NCI-H748 (cell line): ENCODE measurements around the gene STPG1.

Experiments
- DNase-seq: peaks from one replicate; lab custom pipeline; 2025; ENCODE audit not compliant: unreplicated experiment; lab: John Stamatoyannopoulos, UW

Gene STPG1

DNA sequence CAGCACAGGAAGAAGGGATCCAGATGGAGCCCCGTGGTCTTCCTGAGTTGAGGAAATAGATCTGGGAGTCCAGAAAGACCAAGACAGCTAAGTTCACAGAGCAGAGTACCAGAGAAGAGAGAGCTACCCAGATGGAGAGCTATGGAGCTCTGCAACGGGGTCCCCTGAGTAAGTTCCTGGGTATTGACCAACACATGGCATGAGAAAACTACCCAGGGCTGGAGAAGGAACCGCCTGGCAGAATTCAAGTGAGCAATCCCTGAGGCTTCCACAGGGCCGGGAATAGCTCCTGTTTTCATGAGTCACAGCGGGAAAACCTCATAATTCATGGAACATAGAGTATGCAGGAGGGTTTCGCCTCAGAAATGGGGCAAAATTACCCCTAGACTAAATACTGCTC lies 19.7 kb downstream of the STPG1 start:
- no peak for DNase-seq

DNA sequence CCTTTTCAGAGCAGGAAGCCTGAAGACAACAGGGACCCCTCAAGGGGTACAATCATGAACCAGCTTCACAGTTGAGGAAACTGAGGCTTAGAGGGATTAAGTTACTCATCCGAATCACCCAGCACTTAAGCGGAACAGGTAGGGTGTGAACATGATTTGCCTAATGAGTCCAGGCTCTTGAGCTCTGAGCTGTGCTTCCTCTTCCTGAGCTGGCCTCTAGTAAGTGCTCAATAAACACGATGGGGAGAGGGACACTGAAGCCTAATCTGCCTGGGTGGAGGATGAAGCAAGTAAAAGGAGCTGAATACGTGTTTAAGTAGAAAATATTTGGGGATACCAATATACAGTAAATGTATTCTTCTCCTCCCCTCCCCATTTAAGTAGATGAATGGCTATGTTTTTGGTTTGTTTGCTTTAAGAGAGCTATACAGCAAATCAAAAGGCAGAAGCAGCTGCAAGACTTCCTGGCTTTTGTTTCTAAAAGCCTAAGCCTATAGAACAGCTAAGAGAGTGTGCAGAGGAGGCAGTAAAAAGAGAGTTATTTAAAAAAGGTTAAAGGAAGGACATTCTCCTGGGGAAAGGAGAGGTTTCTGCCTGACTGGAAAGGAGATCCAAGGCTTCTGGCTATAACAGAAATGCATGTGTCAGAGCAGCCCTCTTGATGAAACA lies 20.5 kb downstream of the STPG1 start:
- peak; percentile 76 for DNase-seq

DNA sequence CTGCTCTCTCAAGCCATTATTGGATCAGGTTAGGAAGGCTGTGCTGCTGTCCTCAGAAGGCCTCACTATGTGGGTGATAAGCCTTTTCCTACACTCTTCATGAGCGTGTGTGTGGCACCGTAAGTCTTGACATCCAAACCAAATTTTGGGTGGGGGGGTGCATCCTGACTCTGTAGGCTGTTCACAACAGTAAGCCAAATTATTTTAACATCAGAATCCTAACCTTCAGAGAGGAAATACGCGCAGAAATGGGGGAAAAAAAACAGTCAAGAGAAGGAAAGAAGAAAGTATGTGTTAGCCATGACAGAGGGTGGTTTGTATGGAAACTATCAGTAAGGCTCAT lies 21.0 kb downstream of the STPG1 start:
- no peak for DNase-seq

DNA sequence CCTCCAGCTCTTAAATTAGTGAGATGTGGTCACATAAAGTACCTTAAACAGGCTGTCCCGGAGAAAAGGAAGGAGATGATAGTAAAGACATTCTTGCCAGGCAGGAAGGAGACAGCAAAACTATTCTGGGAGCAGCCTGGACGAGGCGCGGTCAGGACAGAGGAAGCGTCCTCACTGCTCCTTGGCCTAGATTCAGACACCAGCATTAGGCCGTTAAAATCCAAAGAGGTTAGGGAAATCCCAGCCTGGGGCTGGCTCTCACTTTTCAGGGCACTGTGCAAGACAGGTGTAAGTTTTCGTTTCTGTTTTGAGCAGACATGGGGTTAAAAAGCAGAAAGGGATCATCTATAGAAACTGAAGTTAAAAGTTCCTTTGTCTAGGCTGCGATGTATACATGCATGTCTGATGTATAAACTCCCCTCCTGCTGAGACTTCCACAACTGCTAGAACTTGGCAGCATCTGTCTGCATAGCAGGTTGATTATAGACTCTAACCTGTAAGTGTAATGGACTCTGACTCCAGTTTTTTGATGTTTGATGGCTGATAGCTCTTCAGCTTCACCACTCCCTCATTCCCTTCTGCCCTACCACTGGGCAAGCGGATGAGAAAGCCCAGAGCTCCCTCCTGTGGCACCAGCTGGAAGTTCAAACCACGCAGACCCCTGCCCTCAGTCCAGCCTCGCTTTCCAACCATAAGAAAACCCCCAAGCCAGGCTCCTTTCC lies 21.5 kb downstream of the STPG1 start:
- DNase-seq, result peak; percentile 63

DNA sequence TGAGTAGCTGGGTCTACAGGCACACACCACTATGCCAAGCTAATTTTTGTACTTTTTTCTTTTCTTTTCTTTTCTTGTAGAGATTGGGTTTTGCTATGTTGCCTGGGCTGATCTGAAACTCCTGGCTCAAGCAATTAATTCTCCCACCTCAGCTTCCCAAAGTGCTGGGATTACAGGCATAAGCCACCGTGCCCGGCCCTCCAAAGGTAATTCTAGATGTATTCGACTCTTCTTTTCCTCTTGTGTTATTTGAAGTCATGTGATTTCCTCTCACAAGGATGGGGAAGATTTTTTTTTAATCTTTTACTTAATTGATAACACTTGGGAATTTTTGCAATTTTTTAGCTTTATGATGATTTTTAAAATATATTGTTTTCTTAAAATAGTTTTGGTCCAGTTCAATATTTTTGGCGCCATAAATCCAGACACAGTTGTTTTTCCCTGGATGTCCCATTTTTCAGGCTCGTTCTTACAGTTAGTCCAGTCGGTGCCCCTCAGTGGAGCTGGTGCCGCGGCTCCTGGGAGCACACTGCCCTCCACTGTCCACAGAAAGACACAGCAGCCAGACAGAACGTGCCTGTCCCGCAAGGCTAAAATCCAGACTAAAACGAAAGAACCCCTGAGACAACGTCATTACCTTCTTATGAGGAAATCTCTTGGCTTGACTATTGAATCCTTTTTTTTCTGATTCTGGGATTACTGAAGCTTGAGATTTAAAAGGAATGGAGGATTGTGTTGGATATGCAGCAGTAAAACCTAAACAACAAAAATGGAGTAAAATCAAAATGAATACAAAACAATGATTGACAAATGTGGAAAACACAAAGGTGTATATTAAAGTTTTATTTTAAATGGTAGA lies 22.4 kb downstream of the STPG1 start:
- DNase-seq, result peak; percentile 62

DNA sequence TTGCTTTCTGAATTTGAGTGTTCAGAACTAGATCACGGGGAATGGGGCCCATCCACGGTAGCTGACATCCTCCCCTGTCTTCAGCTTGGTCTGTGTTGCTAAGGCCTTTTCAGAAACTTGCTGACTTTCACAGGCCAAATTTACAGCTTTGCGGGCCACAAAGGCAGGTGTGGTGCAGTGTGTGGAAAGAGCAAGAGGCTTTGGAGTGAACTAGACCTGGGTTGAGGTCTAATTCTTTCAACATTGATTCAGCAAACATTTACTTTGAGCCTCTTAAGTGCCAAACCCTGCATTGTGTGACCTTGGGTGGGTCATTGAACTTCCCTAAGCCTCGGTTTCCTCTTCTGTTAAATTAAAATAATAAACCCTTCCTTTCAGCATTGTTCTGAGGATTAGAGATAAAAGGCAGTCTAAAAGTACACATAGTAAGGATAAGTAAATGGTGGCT lies 24.3 kb downstream of the STPG1 start:
- peak; percentile 72 for DNase-seq

DNA sequence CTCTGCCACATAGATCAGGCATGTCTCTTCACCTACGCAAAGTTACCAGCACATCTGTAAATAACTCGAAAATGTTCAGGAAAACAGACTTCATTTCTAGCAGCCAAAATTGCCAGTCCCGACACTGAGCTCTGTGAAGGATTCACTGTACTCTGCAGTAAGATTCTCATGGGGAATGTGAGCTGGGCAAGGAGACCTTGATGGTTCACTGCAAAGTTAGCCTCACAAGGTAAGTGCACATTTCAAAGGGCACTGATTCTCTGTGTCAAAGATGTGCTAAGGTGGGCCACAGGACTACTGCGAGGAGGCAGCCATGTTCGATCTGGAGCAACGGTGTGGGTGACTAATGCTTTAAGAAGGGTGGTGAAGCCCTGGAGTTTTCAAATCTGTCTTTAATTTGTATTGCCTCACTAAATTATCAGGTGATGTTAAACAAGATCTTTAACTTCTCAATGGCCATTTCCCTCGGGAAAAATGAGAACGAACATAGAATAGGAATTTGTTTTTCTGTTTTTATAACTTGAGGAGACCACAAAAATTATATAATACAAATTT lies 25.2 kb downstream of the STPG1 start:
- no peak for DNase-seq

DNA sequence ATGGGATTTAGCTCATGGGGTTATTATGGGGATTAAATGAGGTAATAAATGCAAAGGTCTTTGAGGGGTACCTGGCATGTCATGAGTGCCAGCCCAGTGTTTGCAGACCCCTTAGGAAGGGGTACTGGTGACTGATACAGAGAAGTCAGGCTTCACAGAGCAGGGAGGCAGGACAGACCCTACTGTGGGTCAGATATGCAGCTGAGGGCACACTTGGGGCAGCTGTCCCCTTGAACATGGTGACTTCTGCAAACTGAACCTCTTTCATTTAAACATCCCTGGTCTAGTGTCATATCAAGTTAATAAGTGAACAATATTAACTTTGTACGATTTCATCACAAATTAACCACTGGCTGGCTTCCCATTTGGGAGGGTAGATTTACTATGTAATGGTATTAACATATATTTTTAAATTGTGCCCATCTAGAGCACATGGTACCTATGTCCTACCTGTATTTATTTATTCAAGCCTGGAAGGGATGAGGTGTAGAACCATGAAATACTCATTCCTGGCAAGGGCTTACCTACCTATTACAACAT lies 25.9 kb downstream of the STPG1 start:
- DNase-seq, result no peak

DNA sequence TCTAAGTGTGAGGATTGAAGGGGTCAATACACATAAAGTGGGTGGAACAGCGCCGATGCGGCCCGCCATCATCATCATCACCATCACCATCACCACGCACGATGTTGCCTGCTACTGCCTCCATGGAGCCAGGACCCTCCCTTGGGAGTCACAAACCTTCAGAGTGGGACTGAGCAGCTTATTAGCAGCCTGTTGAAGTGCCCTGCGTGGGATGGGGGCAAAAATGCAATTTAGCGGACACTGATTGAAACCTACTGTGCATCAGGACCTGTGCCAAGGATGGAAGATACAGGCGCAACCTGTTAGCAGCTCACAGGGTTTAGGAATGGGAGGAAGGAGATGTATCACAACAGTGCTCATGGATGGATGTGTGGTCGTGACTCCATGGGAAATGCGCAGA lies 26.7 kb downstream of the STPG1 start:
- DNase-seq, result no peak

DNA sequence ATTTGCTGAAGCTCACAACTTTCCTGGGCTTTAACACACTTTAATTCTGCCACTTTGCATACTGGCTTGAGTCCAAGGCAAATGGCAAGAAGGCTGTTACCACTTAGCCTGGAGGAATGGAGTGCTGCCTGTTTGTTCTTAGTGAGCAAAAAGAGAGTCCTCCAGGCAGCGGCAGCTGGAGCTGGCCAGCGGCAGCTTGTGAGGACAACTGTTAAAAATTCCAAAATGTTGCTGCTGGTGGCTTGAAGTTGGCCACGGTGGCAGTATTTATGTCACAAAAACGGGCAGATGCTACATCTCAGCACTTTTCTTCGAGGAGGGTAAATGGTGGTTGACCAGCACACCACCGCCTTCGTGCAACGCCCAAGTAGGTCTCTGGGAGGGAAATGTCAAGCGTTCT lies 27.3 kb downstream of the STPG1 start:
- DNase-seq, result no peak

DNA sequence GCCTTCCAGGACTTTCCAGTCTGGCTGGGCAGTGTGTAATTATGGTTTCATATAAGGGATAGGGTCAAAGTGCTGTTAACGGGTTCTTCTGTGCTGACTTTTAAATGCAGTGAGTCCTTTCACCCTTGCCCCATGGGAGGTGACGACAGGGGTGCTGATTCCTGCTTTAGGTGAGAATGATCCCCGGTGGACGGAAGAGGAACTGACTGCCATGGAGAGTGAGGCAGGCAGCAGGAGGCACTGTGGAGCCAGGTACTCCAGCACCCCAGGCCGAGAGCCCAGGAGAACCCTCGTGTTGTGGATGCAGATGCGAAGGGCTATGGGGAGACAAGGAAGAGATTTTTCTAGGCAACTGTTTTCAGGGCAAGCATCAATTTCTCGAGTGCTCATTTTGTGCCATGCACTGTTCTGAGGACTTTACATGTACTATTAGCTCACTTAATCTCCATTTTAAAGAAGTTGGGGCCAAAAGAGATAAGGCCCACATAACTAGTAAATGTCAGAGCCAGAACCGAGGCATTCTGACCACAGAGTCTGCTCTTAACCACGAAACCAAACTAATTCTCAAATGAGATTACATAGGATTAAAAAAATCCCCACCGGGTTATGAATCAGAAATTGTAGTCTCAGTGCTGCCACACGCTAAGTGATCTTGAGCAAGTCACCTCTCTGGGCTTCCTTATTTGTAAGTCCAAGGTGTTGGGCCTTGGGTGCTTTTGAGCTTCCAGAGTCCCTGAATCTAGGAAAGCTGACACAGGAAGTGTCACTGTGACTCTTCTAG lies 28.2 kb downstream of the STPG1 start:
- DNase-seq, result no peak

DNA sequence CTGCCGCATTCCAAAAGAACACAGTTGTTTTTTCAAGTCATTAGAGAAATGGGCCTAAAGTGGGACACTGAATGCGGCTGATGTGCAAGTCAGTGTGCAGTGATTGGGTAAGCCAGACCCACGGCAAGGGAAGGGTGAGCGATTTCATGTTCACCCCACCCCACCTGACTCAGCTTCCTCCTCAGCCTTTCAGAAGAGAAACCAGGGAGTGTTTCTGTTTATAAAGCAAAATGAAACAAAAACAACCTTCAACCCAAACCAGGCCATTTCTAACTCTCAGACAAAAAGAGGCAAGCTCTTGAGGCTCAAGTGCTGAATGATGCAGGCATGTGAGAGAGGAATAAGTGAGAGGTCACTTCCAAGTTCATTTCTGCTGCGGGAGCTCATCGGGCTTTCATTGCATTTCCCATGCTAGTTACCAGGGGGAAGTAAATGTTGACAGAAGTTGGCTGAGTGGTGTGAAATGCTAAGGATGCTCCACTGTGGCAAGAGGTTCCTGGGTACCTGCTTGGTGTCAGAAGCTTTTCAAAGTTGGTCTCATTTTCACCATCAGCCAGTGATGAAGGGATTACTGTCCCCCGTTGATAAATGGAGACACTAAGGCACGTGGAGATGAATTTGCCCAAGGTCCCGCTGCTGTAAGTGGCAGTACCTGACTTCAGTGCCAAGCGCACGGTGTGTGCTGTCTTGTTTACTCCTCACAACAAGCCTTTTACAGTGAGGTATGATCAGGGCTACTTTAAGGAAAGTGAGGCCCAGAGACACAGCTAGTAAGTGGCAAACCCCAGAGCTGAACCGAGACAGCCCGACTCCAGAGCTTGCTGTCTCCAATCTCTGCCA lies 29.1 kb downstream of the STPG1 start:
- DNase-seq, result no peak

DNA sequence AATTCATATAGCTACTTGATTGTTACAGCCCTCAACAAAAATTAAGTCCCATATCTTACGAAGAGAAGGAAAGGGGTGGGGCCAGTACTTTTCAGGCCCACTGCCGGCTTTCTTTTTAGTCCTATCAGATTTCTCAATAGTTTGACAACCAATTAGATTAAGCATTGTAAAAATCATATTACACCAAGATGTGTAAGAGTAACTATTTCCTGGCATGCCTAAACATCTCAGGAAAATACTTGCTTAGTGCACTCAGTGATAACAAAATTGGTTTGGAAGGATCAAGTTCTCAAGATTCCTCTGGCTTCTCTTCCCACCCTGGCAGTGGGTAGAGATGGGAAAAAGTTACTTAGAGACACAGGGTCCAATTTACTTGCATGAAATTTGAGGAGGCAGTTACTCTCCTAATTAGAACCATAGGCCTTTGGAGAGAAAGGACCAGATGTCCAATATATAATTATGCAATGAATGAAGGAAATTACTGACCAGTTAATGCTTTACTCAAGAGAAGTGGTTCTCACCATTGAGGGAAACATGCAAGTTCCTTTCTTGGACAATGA lies 30.1 kb downstream of the STPG1 start:
- peak; percentile 55 for DNase-seq

DNA sequence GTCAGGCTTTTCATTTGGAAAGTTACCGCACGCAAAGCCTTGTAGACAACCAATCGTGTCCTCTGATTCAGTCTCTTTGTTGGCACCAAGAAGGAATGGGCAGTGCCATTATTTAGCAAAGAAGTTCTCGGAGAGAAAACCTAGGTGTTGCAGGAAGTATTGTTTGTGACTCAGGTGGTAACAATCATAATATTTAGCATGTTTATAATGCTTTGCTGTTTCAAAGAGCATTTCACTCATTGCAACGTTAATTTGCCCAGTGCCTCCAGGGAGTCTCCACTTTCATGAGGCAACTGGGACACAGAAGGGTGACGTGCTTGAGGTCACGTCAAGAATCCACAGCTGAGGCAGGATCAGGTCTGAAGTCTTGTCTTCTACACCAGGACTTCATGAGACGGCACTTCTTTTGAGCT lies 31.4 kb downstream of the STPG1 start:
- DNase-seq, result no peak

DNA sequence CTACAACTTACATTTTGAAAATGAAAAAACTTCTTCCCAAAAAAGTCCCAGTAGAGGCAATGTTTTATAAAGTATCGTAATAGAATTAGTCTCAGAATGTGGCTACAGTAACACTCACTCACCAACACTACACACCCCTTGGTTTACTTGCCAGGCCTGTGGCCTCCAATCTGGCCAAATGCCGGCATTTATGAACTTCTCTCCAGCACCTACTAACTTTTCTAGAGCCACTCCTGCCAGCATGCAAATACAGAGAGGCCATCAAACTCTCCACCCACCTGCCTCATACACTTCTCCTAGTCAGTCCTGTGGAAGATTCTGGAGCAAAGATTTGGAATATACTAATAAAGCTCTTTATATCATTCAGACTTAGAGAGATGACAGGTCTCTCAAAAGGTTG lies 32.3 kb downstream of the STPG1 start:
- no peak for DNase-seq

DNA sequence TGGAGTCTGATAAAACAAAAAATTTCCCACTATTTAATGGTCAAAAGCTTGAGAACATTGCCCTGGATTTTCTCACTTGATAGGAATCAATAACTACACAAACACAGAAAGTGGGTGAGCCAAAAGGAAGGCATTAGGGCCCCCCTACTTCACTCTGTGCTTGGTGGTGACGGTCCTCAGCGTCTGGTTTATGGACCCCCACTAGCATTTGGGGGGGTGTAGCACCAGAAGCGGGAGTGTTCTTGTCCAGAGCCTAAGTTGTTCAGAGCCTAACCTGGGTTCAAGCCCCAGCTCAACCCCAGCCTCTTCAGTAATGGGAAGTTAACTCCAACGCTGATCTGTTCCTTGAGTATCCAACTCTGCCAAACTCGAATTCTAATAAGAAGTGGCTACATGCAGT lies 33.1 kb downstream of the STPG1 start:
- no peak for DNase-seq

DNA sequence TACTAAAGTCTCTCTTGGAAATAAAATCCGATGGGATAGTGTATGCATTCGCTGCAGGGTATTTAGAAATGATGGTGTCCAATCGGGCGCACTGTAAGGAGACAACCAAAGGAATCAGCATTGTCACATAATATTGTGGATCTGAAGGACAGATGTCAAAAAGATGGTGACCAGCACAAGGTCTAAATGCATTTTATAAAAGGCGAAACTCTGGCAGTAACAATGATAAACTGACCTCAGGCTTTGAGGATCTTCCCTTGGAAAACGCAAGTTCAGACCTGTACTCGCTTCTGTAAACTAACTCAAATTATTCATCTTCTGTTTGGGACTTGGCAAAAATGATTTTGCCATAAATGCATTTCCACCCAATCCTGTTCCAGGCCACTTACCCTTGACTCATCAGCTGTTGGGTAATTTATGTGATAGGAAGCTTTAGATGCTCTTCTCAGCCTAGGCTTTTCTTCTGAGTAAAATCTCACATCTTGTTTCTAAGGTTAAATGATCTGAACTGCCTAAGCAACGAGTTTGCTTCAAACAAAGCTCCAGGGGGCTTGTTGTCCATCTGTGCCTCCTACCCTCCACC lies 33.8 kb downstream of the STPG1 start:
- DNase-seq, result no peak

DNA sequence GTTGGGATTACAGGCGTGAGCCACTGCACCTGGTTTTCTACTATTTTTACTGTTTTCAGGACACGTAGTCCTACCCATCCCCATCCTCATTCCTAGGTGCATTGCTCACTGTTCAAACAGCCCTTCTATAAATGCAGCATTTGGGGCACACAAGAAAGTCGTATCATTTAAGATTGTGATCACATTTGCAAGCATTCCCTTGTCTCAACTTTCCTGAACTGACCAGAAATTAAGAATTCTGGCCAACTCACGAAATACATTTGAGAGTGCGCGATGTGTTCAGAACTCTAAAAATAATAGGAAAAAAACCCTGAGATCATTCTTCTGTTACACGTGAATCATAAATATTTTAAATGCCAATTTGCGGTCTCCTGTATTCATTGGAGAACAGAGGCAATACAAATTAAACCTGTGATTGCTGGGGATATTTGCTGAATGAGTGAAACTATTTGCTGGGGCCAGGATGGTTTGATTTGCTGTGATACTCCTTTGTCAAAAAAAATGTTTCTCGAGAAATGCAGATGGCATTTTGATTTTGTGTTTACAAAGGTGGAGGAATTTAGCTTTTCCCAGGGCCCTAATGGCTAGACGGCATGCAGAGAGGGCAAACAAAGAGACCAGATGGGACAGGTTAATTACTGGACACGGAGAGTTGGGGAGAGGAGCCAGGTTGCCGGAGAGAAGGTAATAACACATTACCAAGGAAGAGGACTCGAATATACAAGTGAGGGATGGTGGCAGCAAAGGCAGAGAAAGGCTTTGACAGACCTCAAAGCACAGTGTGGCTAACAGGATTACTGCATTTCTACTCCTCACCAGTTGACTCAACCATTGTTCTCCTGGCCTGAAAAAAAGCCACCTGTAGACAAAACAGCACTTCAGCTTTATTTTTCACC lies 38.4 kb downstream of the STPG1 start:
- DNase-seq, result peak; percentile 84
